Measurements from ENCODE around the gene SKAP1.
A peak's percentile ranks its signal among the peaks of the same experiment; 100 is the strongest.

SKAP1 gene

DNA sequence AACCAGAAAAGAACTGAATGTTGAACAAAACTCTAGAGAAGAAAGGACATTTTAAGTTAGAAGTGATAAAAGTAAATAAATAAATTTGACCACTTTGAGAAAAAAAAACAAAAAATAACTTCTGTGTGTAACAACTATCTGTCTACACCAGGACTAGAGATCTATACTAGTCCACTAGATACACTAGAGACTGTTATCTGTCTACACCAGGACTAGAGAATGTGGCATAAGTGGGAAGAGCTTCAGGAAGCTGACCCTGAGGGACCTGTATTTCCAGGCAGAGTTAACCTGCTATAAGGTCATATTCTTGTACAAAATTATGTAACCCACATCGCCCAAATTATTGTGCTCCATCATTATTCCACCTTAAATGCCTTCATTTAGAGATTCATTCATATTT lies 160.8 kb downstream of the SKAP1 start:
- no peaks in the 10 kb centered on the region for H3K36me3 ChIP-seq (ENCODE audit: low read length)
- H3K4me3 ChIP-seq (ENCODE audit: insufficient read depth, low read length, poor library complexity, severe bottlenecking): no peak overlapping the region
- H3K9me2 ChIP-seq (replicated peaks; ENCODE audit: insufficient read depth, low read length): no peaks in the 10 kb centered on the region
- TF ChIP-seq EZH2phosphoT487 (conservative IDR thresholded peaks at IDR 0.05; ENCODE audit: low read length) (no peak), CTCF (IDR thresholded peaks at IDR 0.05; ENCODE audit: insufficient read depth, low read length, poor library complexity, severe bottlenecking) (no peak)
- no peak overlapping the region for H3K27ac ChIP-seq (ENCODE audit: low read depth, low read length)
- H3K9me3 ChIP-seq (ENCODE audit: insufficient read depth, low read length): no peaks in the 10 kb centered on the region
- no peak overlapping the region for H3K4me2 ChIP-seq (ENCODE audit: low read depth, low read length, poor library complexity, severe bottlenecking)
- no peaks in the 10 kb centered on the region for H3K79me2 ChIP-seq (ENCODE audit: insufficient read depth, low read length)
- no peaks in the 10 kb centered on the region for H3K27me3 ChIP-seq (ENCODE audit: low read length)
- no peak overlapping the region for H3K9ac ChIP-seq (ENCODE audit: low read length)
- H2AFZ ChIP-seq (ENCODE audit: low read depth, low read length, severe bottlenecking): no peak overlapping the region
- H4K20me1 ChIP-seq (ENCODE audit: low read depth, low read length): no peaks in the 10 kb centered on the region
- H3F3A ChIP-seq (ENCODE audit: insufficient read depth): no peaks in the 10 kb centered on the region

DNA sequence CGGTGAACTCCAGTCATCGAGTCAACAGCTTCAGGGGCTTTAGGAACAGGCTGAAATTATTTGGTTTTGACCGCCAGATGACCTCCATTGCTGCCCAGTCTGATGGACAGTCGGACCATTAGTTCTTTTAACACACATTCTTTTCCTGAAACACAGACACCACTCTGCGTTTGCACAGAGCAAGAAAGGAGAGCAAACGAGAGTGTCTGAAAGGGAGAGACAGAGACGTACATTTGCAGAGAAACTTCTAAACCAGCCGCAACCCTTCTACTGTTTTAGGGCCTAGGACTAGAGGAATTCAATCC lies 166.3 kb downstream of the SKAP1 start:
- Histone ChIP-seq H3K9ac (ENCODE audit: low read length) (no peak overlapping the region), H3F3A (ENCODE audit: insufficient read depth) (no peaks in the 10 kb centered on the region), H3K27me3 (ENCODE audit: low read length) (no peaks in the 10 kb centered on the region), H3K27ac (ENCODE audit: low read depth, low read length) (no peak overlapping the region), H3K79me2 (ENCODE audit: insufficient read depth, low read length) (no peaks in the 10 kb centered on the region), H3K4me2 (ENCODE audit: low read depth, low read length, poor library complexity, severe bottlenecking) (no peak overlapping the region), H3K36me3 (ENCODE audit: low read length) (no peaks in the 10 kb centered on the region), H3K4me3 (ENCODE audit: insufficient read depth, low read length, poor library complexity, severe bottlenecking) (no peak overlapping the region), H4K20me1 (ENCODE audit: low read depth, low read length) (no peaks in the 10 kb centered on the region), H2AFZ (ENCODE audit: low read depth, low read length, severe bottlenecking) (no peak overlapping the region), H3K9me3 (ENCODE audit: insufficient read depth, low read length) (no peaks in the 10 kb centered on the region), H3K9me2 (replicated peaks; ENCODE audit: insufficient read depth, low read length) (no peaks in the 10 kb centered on the region)
- TF ChIP-seq CTCF (IDR thresholded peaks at IDR 0.05; ENCODE audit: insufficient read depth, low read length, poor library complexity, severe bottlenecking) (no peak), EZH2phosphoT487 (conservative IDR thresholded peaks at IDR 0.05; ENCODE audit: low read length) (no peak)

DNA sequence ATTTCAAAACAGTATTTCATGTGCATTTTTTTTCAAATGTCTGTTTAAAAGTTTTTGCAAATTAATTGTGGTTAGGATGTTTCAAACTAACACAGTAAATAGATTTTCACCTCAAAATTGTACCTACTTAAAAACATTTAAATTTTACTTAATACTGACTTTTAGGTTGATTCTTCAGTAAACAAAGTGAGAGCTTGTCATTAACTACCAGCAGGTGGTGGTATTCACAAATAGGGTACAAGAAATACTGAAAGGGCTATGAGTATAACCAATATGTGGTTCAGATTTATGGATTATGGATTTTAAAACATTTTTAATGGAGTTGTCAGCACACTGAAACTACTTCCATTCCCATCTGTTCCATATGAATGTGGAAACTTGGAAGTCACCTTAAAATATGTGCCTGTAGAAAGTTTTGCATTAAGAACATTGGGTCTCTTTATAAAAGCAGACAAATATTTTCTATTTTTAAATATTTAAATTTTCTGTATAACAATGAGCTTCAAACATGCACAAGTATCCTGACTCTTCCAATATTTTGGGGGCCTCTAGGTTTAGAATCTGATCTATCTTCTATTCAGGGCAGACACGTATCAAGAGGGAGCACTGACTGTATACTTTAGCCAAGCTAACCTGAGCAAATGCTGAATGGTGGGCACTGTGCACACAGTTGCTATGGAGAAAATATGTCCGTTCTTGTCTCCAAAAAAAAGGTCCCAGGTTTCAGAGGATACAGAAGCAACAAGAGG lies 166.9 kb downstream of the SKAP1 start:
- no peaks in the 10 kb centered on the region for H3K9me2 ChIP-seq (replicated peaks; ENCODE audit: insufficient read depth, low read length)
- TF ChIP-seq EZH2phosphoT487 (conservative IDR thresholded peaks at IDR 0.05; ENCODE audit: low read length): no peak
- TF ChIP-seq CTCF (IDR thresholded peaks at IDR 0.05; ENCODE audit: insufficient read depth, low read length, poor library complexity, severe bottlenecking): peak; percentile 60
- no peak overlapping the region for H3K4me2 ChIP-seq (ENCODE audit: low read depth, low read length, poor library complexity, severe bottlenecking)
- H2AFZ ChIP-seq (ENCODE audit: low read depth, low read length, severe bottlenecking): no peak overlapping the region
- no peaks in the 10 kb centered on the region for H3K27me3 ChIP-seq (ENCODE audit: low read length)
- H3K4me3 ChIP-seq (ENCODE audit: insufficient read depth, low read length, poor library complexity, severe bottlenecking): no peak overlapping the region
- H3K36me3 ChIP-seq (ENCODE audit: low read length): no peaks in the 10 kb centered on the region
- H3K9me3 ChIP-seq (ENCODE audit: insufficient read depth, low read length): no peaks in the 10 kb centered on the region
- H3K9ac ChIP-seq (ENCODE audit: low read length): no peak overlapping the region
- H3K79me2 ChIP-seq (ENCODE audit: insufficient read depth, low read length): no peaks in the 10 kb centered on the region
- H3K27ac ChIP-seq (ENCODE audit: low read depth, low read length): no peak overlapping the region
- no peaks in the 10 kb centered on the region for H4K20me1 ChIP-seq (ENCODE audit: low read depth, low read length)
- no peaks in the 10 kb centered on the region for H3F3A ChIP-seq (ENCODE audit: insufficient read depth)

Data from SU-DHL-6 (cell line).